SK-N-MC (cell line): ENCODE results near the gene PTGIS.
A peak's percentile ranks its signal among the peaks of the same experiment; 100 is the strongest.

ENCODE experiments used
- DNase-seq: peaks from one replicate; pipeline ENCODE4 v3.0.0-alpha.2; 2011; ENCODE audit warnings: low read depth, low spot score
- H3K27ac ChIP-seq: fragments of 200-600 bp; sonication (generic); 2 replicates; pipeline ENCODE4 v1.5.1; 2016; ENCODE audit warnings: mixed run types
- H3K36me3 ChIP-seq: fragments of 200-600 bp; sonication (generic); 2 replicates; pipeline ENCODE4 v1.6.1; 2017; ENCODE audit warnings: antibody characterized with exemption, low read length, mixed read lengths; ENCODE audit not compliant: insufficient read depth
- H3K4me3 ChIP-seq: fragments of 200-600 bp; sonication (generic); 2 replicates; pipeline ENCODE4 v1.5.1; 2016
- H3K9ac ChIP-seq: fragments of 200-600 bp; sonication (generic); 2 replicates; pipeline ENCODE4 v1.8.0; 2017; ENCODE audit warnings: mixed run types, mixed read lengths; ENCODE audit not compliant: insufficient read length
- H3K9me3 ChIP-seq: fragments of 200-600 bp; sonication (generic); 2 replicates; pipeline ENCODE4 v1.6.1; 2017; ENCODE audit warnings: low read depth, mild to moderate bottlenecking, antibody characterized with exemption, low read length, moderate library complexity, mixed read lengths
- EZH2 ChIP-seq: fragments of 200-600 bp; sonication (generic); IDR thresholded peaks from one replicate; pipeline ENCODE4 v1.6.1; 2017; ENCODE audit warnings: antibody characterized with exemption
- FOXP2 ChIP-seq: optimal IDR thresholded peaks from 2 replicates; pipeline ENCODE3; 2011; ENCODE audit warnings: mild to moderate bottlenecking, moderate library complexity; ENCODE audit not compliant: insufficient read depth; ENCODE audit errors: extremely low read length, control extremely low read depth
- POLR2AphosphoS5 ChIP-seq: IDR thresholded peaks from 2 replicates; pipeline ENCODE4 v1.6.1; 2012; ENCODE audit warnings: mild to moderate bottlenecking, low read depth, low read length, borderline replicate concordance

PTGIS gene

GRCh38 chr20:49517805-49518100, 50.2 kb downstream of the PTGIS start:
- TF ChIP-seq EZH2 (no peak), FOXP2 (no peak), POLR2AphosphoS5 (no peak)

GRCh38 chr20:49516916-49517804, 50.8 kb downstream of the PTGIS start:
- no peak for DNase-seq
- no peak for TF ChIP-seq POLR2AphosphoS5
- Histone ChIP-seq H3K4me3 (no peak overlapping the region), H3K9ac (no peak overlapping the region), H3K27ac (no peak overlapping the region), H3K9me3 (no peaks in the 10 kb centered on the region), H3K36me3 (no peaks in the 10 kb centered on the region)

More at GRCh38 chr20:49517805-49518100, 50.2 kb downstream of the PTGIS start:
- Histone ChIP-seq H3K9ac (no peak overlapping the region), H3K36me3 (no peaks in the 10 kb centered on the region), H3K27ac (no peak overlapping the region), H3K4me3 (no peak overlapping the region), H3K9me3 (no peaks in the 10 kb centered on the region)
- no peak for DNase-seq

- Histone ChIP-seq H3K9ac (no peak overlapping the region), H3K27ac (no peak overlapping the region), H3K4me3 (no peak overlapping the region), H3K9me3 (no peaks in the 10 kb centered on the region), H3K36me3 (no peaks in the 10 kb centered on the region)
- no peak for TF ChIP-seq EZH2
- no peak for TF ChIP-seq FOXP2
- TF ChIP-seq POLR2AphosphoS5, result no peak
- DNase-seq, result no peak
Observed at GRCh38 chr20:49515586-49515985, 52.4 kb downstream of the PTGIS start.

- Histone ChIP-seq H3K36me3 (no peaks in the 10 kb centered on the region), H3K27ac (no peak overlapping the region), H3K9me3 (no peaks in the 10 kb centered on the region), H3K4me3 (no peak overlapping the region), H3K9ac (no peak overlapping the region)
- no peak for TF ChIP-seq FOXP2
- no peak for TF ChIP-seq EZH2
- TF ChIP-seq POLR2AphosphoS5, result no peak
- no peak for DNase-seq
Observed at GRCh38 chr20:49513517-49513916, 54.4 kb downstream of the PTGIS start.

GRCh38 chr20:49513009-49513408, 54.9 kb downstream of the PTGIS start:
- no peak overlapping the region for H3K9ac ChIP-seq
- DNase-seq, result no peak
- no peaks in the 10 kb centered on the region for H3K9me3 ChIP-seq
- no peaks in the 10 kb centered on the region for H3K36me3 ChIP-seq
- no peak overlapping the region for H3K4me3 ChIP-seq
- H3K27ac ChIP-seq, result no peak overlapping the region
- no peak for TF ChIP-seq FOXP2
- TF ChIP-seq POLR2AphosphoS5, result no peak
- no peak for TF ChIP-seq EZH2

GRCh38 chr20:49511788-49512525, 56.0 kb downstream of the PTGIS start:
- no peaks in the 10 kb centered on the region for H3K36me3 ChIP-seq

GRCh38 chr20:49510562-49511122, 57.3 kb downstream of the PTGIS start:
- Histone ChIP-seq H3K4me3 (no peak overlapping the region), H3K36me3 (no peaks in the 10 kb centered on the region), H3K9ac (no peak overlapping the region), H3K9me3 (no peaks in the 10 kb centered on the region), H3K27ac (no peak overlapping the region)
- DNase-seq, result no peak
- no peak for TF ChIP-seq EZH2
- TF ChIP-seq POLR2AphosphoS5, result no peak
- TF ChIP-seq FOXP2, result no peak

More at GRCh38 chr20:49511788-49512525, 56.0 kb downstream of the PTGIS start:
- DNase-seq, result no peak
- H3K27ac ChIP-seq, result no peak overlapping the region
- no peaks in the 10 kb centered on the region for H3K9me3 ChIP-seq
- no peak overlapping the region for H3K9ac ChIP-seq
- TF ChIP-seq FOXP2 (no peak), EZH2 (no peak), POLR2AphosphoS5 (no peak)
- no peak overlapping the region for H3K4me3 ChIP-seq

GRCh38 chr20:49508435-49509199, 59.3 kb downstream of the PTGIS start:
- no peaks in the 10 kb centered on the region for H3K9me3 ChIP-seq
- TF ChIP-seq POLR2AphosphoS5 (no peak), EZH2 (no peak), FOXP2 (no peak)
- no peak overlapping the region for H3K4me3 ChIP-seq
- no peak overlapping the region for H3K9ac ChIP-seq
- peak; percentile 42 for DNase-seq
- no peak overlapping the region for H3K27ac ChIP-seq
- no peaks in the 10 kb centered on the region for H3K36me3 ChIP-seq
